Activated gamma-delta T cell (primary cell): ENCODE results near the gene KAT5.
"Not testable (repeated sequence)": the region's sequence is repeated elsewhere in the genome, so short reads cannot be mapped to it uniquely, and the experiment has no call there.

Experiments
- DNase-seq: peaks from one replicate; lab custom pipeline; 2025; lab: John Stamatoyannopoulos, UW

KAT5 gene

DNA sequence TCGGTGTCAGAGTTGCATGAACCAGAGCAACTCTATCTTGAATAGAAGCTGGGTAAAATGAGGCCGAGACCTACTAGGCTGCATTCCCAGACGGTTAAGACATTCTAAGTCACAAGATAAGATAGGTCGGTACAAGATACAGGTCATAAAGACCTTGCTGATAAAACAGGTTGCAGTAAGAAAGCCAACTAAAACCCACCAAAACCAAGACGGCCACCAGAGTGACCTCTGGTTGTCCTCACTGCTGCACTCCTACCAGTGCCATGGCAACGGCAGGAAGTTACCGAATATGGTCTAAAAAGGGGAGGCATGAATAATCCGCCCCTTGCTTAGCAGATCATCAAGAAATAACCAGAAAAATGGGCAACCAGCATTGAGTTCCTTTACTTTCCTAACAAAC, 2.4 kb upstream of the KAT5 start:
- DNase-seq = no peak

DNA sequence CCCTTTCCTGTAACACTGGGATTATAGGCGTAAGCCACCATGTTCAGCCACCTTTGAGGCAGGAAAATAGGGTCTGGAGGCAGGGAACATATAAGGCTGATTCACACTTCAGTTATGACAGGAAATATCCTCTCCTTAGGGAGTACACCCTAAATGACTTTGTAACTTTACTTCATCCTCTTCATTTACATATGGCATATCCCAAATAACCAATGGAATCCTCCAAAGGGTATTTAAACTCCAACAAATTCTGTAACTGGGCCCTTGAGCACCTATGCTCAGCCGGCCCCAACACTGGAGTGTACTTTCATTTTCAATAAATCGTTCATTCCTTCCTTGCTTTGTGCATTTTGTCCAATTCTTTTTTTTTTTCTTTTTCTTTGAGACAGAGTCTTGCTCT, 1.6 kb upstream of the KAT5 start:
- DNase-seq = no peak

GRCh38 chr11:65712633-65713076, 603 bp downstream of the KAT5 start:
- DNase-seq = no peak

- DNase-seq = no peak
These were observed 1.3 kb downstream of the KAT5 start for GRCh38 chr11:65713212-65713969.

GRCh38 chr11:65714433-65714832, 2.4 kb downstream of the KAT5 start:
- DNase-seq = no peak

DNA sequence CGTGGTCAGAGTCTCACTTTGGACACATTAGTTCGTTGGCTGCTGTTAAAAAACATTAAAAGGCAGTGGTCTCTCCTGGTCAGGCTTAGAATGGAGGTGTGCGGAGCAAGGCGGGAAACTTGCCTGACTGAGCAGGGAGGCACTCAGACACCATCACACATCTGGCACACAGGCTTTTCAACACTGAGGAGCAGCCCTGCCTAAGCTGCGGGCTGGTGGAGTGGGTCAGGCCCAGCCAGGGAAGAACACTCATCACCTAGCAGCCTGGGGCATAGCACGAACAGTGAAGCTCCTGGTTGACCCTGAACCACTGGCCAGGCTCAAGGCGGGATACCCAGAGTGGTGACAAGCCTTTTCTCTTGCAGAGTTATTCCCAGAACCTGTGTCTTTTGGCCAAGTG, 4.2 kb downstream of the KAT5 start:
- DNase-seq = no peak

DNA sequence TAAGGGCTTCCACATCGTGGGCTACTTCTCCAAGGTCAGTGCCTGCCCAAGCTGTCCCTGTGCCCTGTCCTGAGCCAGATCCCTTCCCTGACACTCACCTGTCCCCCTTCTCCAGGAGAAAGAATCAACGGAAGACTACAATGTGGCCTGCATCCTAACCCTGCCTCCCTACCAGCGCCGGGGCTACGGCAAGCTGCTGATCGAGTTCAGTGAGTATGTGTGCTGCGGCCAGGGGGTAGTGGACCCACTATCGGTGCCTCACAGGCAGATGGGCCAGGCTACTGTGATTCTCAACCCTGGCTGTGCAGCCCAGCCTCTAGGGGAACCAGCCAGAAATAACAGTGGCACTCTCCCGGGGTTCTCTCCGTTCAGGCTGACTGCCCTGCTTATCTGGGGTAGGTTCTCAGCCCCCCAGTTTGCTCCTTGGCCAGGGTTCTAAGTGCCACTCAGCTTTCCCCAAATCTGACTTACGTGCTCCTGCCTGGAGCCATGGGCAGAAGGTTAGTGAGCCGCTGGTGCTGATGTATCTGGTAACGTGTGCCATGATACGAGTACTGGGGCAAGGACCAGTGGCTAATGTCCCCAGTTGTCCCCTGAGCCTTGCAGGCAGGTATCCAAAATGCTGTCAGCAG, 4.8 kb downstream of the KAT5 start:
- DNase-seq = no peak

GRCh38 chr11:65717906-65718305, 5.9 kb downstream of the KAT5 start:
- DNase-seq = no peak

- DNase-seq = no peak
These were observed 6.5 kb downstream of the KAT5 start for GRCh38 chr11:65718531-65718930.

DNA sequence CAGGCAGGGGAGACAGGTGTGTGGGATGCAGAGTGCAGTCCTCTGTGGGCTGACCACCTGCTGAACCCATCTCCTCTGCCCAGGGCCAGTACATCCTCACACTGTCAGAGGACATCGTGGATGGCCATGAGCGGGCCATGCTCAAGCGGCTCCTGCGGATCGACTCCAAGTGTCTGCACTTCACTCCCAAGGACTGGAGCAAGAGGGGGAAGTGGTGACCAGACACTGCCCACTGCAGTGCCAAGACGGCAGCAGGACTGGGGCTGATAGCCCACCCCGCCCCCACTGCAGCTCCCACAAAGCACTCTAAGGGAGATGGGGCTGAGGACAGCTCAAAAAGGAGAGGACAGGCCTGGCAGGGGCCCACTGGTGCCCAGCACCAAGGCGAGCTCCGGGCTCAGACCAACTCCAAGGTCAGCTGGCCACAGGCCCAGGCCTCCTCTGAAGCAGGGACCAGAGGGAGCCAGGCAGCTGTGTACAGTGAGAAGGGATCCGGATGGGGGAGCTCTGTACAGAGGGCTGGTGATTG, 7.0 kb downstream of the KAT5 start:
- no peak for DNase-seq

- DNase-seq = no peak
These were observed 7.8 kb downstream of the KAT5 start for GRCh38 chr11:65719871-65720210.

GRCh38 chr11:65720211-65720934, 8.3 kb downstream of the KAT5 start, which contains the start of gene RNASEH2C:
TSS of gene RNASEH2C (minus strand) at chr11:65720798. CDS start at chr11:65720758, 40 bp downstream.
- peak; percentile 68 for DNase-seq

- no peak for DNase-seq
These were observed 10.2 kb downstream of the KAT5 start for GRCh38 chr11:65722261-65722660.

GRCh38 chr11:65726660-65727059, 14.6 kb downstream of the KAT5 start:
- DNase-seq = no peak

GRCh38 chr11:65727865-65728264, 15.8 kb downstream of the KAT5 start:
- no peak for DNase-seq

GRCh38 chr11:65730461-65730860, 18.4 kb downstream of the KAT5 start:
- DNase-seq = no peak

GRCh38 chr11:65735111-65735510, 23.1 kb downstream of the KAT5 start:
- not testable (repeated sequence) for DNase-seq

DNA sequence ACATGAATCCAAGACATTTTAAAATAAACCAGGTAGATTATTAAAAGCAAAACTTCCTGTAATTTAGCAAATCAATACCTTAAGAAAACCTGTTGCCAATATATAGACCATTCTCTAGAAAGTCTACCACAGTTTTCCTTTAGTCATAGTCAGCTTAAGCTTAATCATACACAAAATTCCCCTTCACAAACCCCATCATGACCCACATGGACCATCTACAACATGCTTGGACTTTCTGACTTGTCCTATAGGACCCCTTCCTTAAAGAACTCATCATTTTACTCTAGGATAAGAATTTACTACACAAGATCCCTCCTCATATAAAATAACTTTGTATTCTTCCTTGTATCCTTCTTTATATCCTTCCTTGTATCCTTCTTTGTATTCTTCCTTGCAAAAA, 24.8 kb downstream of the KAT5 start:
- DNase-seq = no peak

- no peak for DNase-seq
These were observed 27.0 kb downstream of the KAT5 start for GRCh38 chr11:65739022-65739421.

GRCh38 chr11:65741185-65741584, 29.1 kb downstream of the KAT5 start:
- no peak for DNase-seq

GRCh38 chr11:65742353-65742752, 30.3 kb downstream of the KAT5 start:
- no peak for DNase-seq

- no peak for DNase-seq
These were observed 31.6 kb downstream of the KAT5 start for GRCh38 chr11:65743681-65744025.
